Activated CD8-positive, alpha-beta memory T cell treated with anti-CD3 and anti-CD28 coated beads, Interleukin-2, amount 50 U/mL, for 1 hour (primary cell): Measurements from ENCODE around the gene ZNF541.

Experiments
- DNase-seq: peaks from one replicate; pipeline ENCODE4 v3.0.0-alpha.2; 2020; ENCODE audit errors: extremely low read depth

Gene ZNF541

GRCh38 chr19:47573071-47574026 lies at the start of gene ZNF541:
Gene ZNF541, minus strand, starts transcription at chr19:47573148. Its CDS starts 17,292 bp downstream, at chr19:47555856.
- DNase-seq, result peak; percentile 64

GRCh38 chr19:47619763-47620162 lies 46.8 kb upstream of the ZNF541 start:
- no peak for DNase-seq

- DNase-seq, result no peak
Observed at GRCh38 chr19:47618771-47619170, 45.8 kb upstream of the ZNF541 start.

GRCh38 chr19:47615714-47616113 lies 42.8 kb upstream of the ZNF541 start:
- no peak for DNase-seq

- no peak for DNase-seq
Observed at GRCh38 chr19:47615230-47615629, 42.3 kb upstream of the ZNF541 start.

- DNase-seq, result no peak
Observed at GRCh38 chr19:47614559-47614958, 41.6 kb upstream of the ZNF541 start.

GRCh38 chr19:47614021-47614295 lies 41.0 kb upstream of the ZNF541 start:
- DNase-seq, result no peak

- DNase-seq, result no peak
Observed at GRCh38 chr19:47613165-47614020, 40.4 kb upstream of the ZNF541 start.

- DNase-seq, result no peak
Observed at GRCh38 chr19:47610902-47611301, 38.0 kb upstream of the ZNF541 start.

- no peak for DNase-seq
Observed at GRCh38 chr19:47609906-47610894, 37.3 kb upstream of the ZNF541 start.

- peak; percentile 50 for DNase-seq
Observed at GRCh38 chr19:47608969-47609905, 36.3 kb upstream of the ZNF541 start, which contains the start of gene BICRA. Gene BICRA, plus strand, starts transcription at chr19:47609134. Its CDS starts 64,441 bp downstream, at chr19:47673575.

GRCh38 chr19:47608074-47608918 lies 35.3 kb upstream of the ZNF541 start:
- peak; percentile 56 for DNase-seq

- DNase-seq, result no peak
Observed at GRCh38 chr19:47607564-47608073, 34.7 kb upstream of the ZNF541 start.

GRCh38 chr19:47603706-47604565 lies 31.0 kb upstream of the ZNF541 start:
- DNase-seq, result no peak

GRCh38 chr19:47601180-47601904 lies 28.4 kb upstream of the ZNF541 start:
- DNase-seq, result no peak

GRCh38 chr19:47600246-47601179 lies 27.6 kb upstream of the ZNF541 start:
- peak; percentile 99 for DNase-seq
